Activated CD4-positive, alpha-beta T cell treated with anti-CD3 and anti-CD28 coated beads for 36 hours (primary cell): ENCODE data around the gene CDH4. TPM values are rescaled to one million over a fixed set of nuclear protein-coding genes. Genes with fewer than 3 reads are reported as not detected.

Source experiments
- ATAC-seq: fragments of 200-7000 bp; cut with Tn5 transposase; one replicate; pipeline ENCODE4 v1.10.0; 2021; ENCODE audit warnings: mild to moderate bottlenecking, moderate library complexity
- CTCF ChIA-PET: fragments of 350-600 bp; sonication (Branson Sonifier 250); formaldehyde crosslinking; loops from one replicate; lab custom pipeline; 2021; ENCODE audit warnings: antibody characterized with exemption; lab: Charles Lee
- POLR2A ChIA-PET: fragments of 350-600 bp; sonication (Branson Sonifier 250); formaldehyde crosslinking; loops from one replicate; lab custom pipeline; 2021; ENCODE audit warnings: antibody characterized with exemption, inconsistent platforms; lab: Charles Lee
- DNase-seq: peaks from one replicate; pipeline ENCODE4 v3.0.0-alpha.2; 2020
- H3K27ac Mint-ChIP-seq: one replicate; pipeline ENCODE4 v1.8.0; 2021; ENCODE audit warnings: mixed read lengths
- H3K27me3 Mint-ChIP-seq: one replicate; pipeline ENCODE4 v1.8.0; 2021; ENCODE audit warnings: mixed read lengths
- H3K36me3 Mint-ChIP-seq: one replicate; pipeline ENCODE4 v1.8.0; 2021; ENCODE audit warnings: low read depth, mixed read lengths
- H3K4me1 Mint-ChIP-seq: one replicate; pipeline ENCODE4 v1.8.0; 2021; ENCODE audit warnings: mixed read lengths
- H3K4me3 Mint-ChIP-seq: one replicate; pipeline ENCODE4 v1.8.0; 2021; ENCODE audit warnings: mild to moderate bottlenecking, moderate library complexity, mixed read lengths
- H3K9me3 Mint-ChIP-seq: one replicate; pipeline ENCODE4 v1.8.0; 2021; ENCODE audit warnings: low read depth, mixed read lengths
- intact Hi-C, 2 experiments: fragments of 100-400 bp; cut with DNase I in 1 of 2; cut with micrococcal nuclease in 1 of 2; formaldehyde crosslinking; loops; one replicate each; pipeline versions ENCODE4 v1.14.2 to v1.15.1; 2022 to 2024; cut with DNase I, micrococcal nuclease
- total RNA-seq, 2 experiments: library from RNA; stranded (reverse); gene quantifications; one replicate each; pipeline ENCODE4 v1.2.3, GENCODE V29; 2021

CDH4 gene
- total RNA-seq, 2 experiments from 2014 or later, result not detected

- intact Hi-C loops, result no loop called here
- Mint-ChIP-seq H3K27me3 (peaks cover 3% of the 10 kb centered on the region), H3K4me1 (no peaks in the 10 kb centered on the region), H3K27ac (no peak overlapping the region), H3K4me3 (no peak overlapping the region), H3K9me3 (no peaks in the 10 kb centered on the region), H3K36me3 (no peaks in the 10 kb centered on the region)
- no peak for DNase-seq
- ATAC-seq, result no peak
- ChIA-PET POLR2A (no interaction called here), CTCF (no interaction called here)
Observed at GRCh38 chr20:61442075-61442670, 190.1 kb downstream of the CDH4 start.

- CTCF ChIA-PET, result no interaction called here
Observed at GRCh38 chr20:61442718-61443117, 190.7 kb downstream of the CDH4 start.

GRCh38 chr20:61443443-61444126, 191.5 kb downstream of the CDH4 start:
- DNase-seq, result no peak
- Mint-ChIP-seq H3K36me3 (no peaks in the 10 kb centered on the region), H3K9me3 (no peaks in the 10 kb centered on the region), H3K27ac (no peak overlapping the region), H3K4me1 (no peaks in the 10 kb centered on the region), H3K27me3 (no peaks in the 10 kb centered on the region), H3K4me3 (no peak overlapping the region)
- POLR2A ChIA-PET, result no interaction called here
- intact Hi-C loops, result no loop called here
- no peak for ATAC-seq
- CTCF ChIA-PET, result no interaction called here

More at GRCh38 chr20:61442718-61443117, 190.7 kb downstream of the CDH4 start:
- Mint-ChIP-seq H3K4me1 (no peaks in the 10 kb centered on the region), H3K27ac (no peak overlapping the region), H3K36me3 (no peaks in the 10 kb centered on the region), H3K4me3 (no peak overlapping the region), H3K27me3 (peaks cover 1% of the 10 kb centered on the region), H3K9me3 (no peaks in the 10 kb centered on the region)
- DNase-seq, result no peak
- intact Hi-C loops, result no loop called here
- no peak for ATAC-seq
- POLR2A ChIA-PET, result no interaction called here

- intact Hi-C loops, result no loop called here
- CTCF ChIA-PET, result no interaction called here
- no peak for ATAC-seq
- H3K27ac Mint-ChIP-seq, result no peak overlapping the region
- H3K9me3 Mint-ChIP-seq, result no peaks in the 10 kb centered on the region
- DNase-seq, result no peak
- H3K36me3 Mint-ChIP-seq, result no peaks in the 10 kb centered on the region
- H3K4me3 Mint-ChIP-seq, result no peak overlapping the region
- no peaks in the 10 kb centered on the region for H3K4me1 Mint-ChIP-seq
- POLR2A ChIA-PET, result no interaction called here
- H3K27me3 Mint-ChIP-seq, result peaks cover 2% of the 10 kb centered on the region
Observed at GRCh38 chr20:61444637-61445036, 192.6 kb downstream of the CDH4 start.

GRCh38 chr20:61445138-61445537, 193.1 kb downstream of the CDH4 start:
- ATAC-seq (no peak), DNase-seq (no peak)
- H3K4me3 Mint-ChIP-seq, result no peak overlapping the region
- H3K27me3 Mint-ChIP-seq, result peaks cover 2% of the 10 kb centered on the region
- no peaks in the 10 kb centered on the region for H3K36me3 Mint-ChIP-seq
- POLR2A ChIA-PET, result no interaction called here
- no peak overlapping the region for H3K27ac Mint-ChIP-seq
- CTCF ChIA-PET, result no interaction called here
- H3K9me3 Mint-ChIP-seq, result no peaks in the 10 kb centered on the region
- intact Hi-C loops, result no loop called here
- H3K4me1 Mint-ChIP-seq, result no peaks in the 10 kb centered on the region

- no peaks in the 10 kb centered on the region for H3K4me1 Mint-ChIP-seq
- POLR2A ChIA-PET, result no interaction called here
- no peak overlapping the region for H3K4me3 Mint-ChIP-seq
- no peaks in the 10 kb centered on the region for H3K36me3 Mint-ChIP-seq
- no peak overlapping the region for H3K27ac Mint-ChIP-seq
- H3K27me3 Mint-ChIP-seq, result peaks cover 2% of the 10 kb centered on the region
- no peak for ATAC-seq
- H3K9me3 Mint-ChIP-seq, result no peaks in the 10 kb centered on the region
- CTCF ChIA-PET, result no interaction called here
- DNase-seq, result no peak
- intact Hi-C loops, result no loop called here
Observed at GRCh38 chr20:61445741-61446140, 193.7 kb downstream of the CDH4 start.

GRCh38 chr20:61447952-61448351, 195.9 kb downstream of the CDH4 start:
- ATAC-seq (no peak), DNase-seq (no peak)
- Mint-ChIP-seq H3K36me3 (no peaks in the 10 kb centered on the region), H3K27me3 (peaks cover 2% of the 10 kb centered on the region), H3K4me3 (no peak overlapping the region), H3K9me3 (no peaks in the 10 kb centered on the region), H3K4me1 (no peaks in the 10 kb centered on the region), H3K27ac (no peak overlapping the region)
- intact Hi-C loops, result no loop called here
- CTCF ChIA-PET, result no interaction called here
- POLR2A ChIA-PET, result no interaction called here

GRCh38 chr20:61448386-61448785, 196.3 kb downstream of the CDH4 start:
- H3K27ac Mint-ChIP-seq, result no peak overlapping the region
- ATAC-seq (no peak), DNase-seq (no peak)
- H3K4me1 Mint-ChIP-seq, result no peaks in the 10 kb centered on the region
- intact Hi-C loops, result no loop called here
- H3K4me3 Mint-ChIP-seq, result no peak overlapping the region
- CTCF ChIA-PET, result no interaction called here
- peaks cover 2% of the 10 kb centered on the region for H3K27me3 Mint-ChIP-seq
- no peaks in the 10 kb centered on the region for H3K36me3 Mint-ChIP-seq
- no peaks in the 10 kb centered on the region for H3K9me3 Mint-ChIP-seq
- POLR2A ChIA-PET, result no interaction called here

- Mint-ChIP-seq H3K36me3 (no peaks in the 10 kb centered on the region), H3K27ac (no peak overlapping the region)
- POLR2A ChIA-PET, result no interaction called here
Observed at GRCh38 chr20:61449057-61449609, 197.1 kb downstream of the CDH4 start.

GRCh38 chr20:61449916-61450315, 197.9 kb downstream of the CDH4 start:
- no peak overlapping the region for H3K4me3 Mint-ChIP-seq
- no peak overlapping the region for H3K27ac Mint-ChIP-seq
- H3K9me3 Mint-ChIP-seq, result no peaks in the 10 kb centered on the region
- H3K4me1 Mint-ChIP-seq, result no peaks in the 10 kb centered on the region
- DNase-seq (no peak), ATAC-seq (no peak)
- POLR2A ChIA-PET, result no interaction called here
- H3K36me3 Mint-ChIP-seq, result no peaks in the 10 kb centered on the region
- intact Hi-C loops, result no loop called here
- CTCF ChIA-PET, result no interaction called here
- H3K27me3 Mint-ChIP-seq, result peaks cover 2% of the 10 kb centered on the region

More at GRCh38 chr20:61449057-61449609, 197.1 kb downstream of the CDH4 start:
- H3K4me1 Mint-ChIP-seq, result no peaks in the 10 kb centered on the region
- ATAC-seq, result no peak
- DNase-seq, result no peak
- CTCF ChIA-PET, result no interaction called here
- H3K9me3 Mint-ChIP-seq, result no peaks in the 10 kb centered on the region
- H3K27me3 Mint-ChIP-seq, result peaks cover 2% of the 10 kb centered on the region
- intact Hi-C loops, result no loop called here
- no peak overlapping the region for H3K4me3 Mint-ChIP-seq

GRCh38 chr20:61450549-61450948, 198.5 kb downstream of the CDH4 start:
- no peaks in the 10 kb centered on the region for H3K9me3 Mint-ChIP-seq

GRCh38 chr20:61451009-61451408, 198.9 kb downstream of the CDH4 start:
- Mint-ChIP-seq H3K9me3 (no peaks in the 10 kb centered on the region), H3K4me1 (no peaks in the 10 kb centered on the region), H3K27me3 (peaks cover 2% of the 10 kb centered on the region), H3K36me3 (no peaks in the 10 kb centered on the region), H3K4me3 (no peak overlapping the region), H3K27ac (no peak overlapping the region)
- DNase-seq, result no peak
- intact Hi-C loops, result no loop called here
- CTCF ChIA-PET, result no interaction called here
- POLR2A ChIA-PET, result no interaction called here
- no peak for ATAC-seq

More at GRCh38 chr20:61450549-61450948, 198.5 kb downstream of the CDH4 start:
- no peaks in the 10 kb centered on the region for H3K36me3 Mint-ChIP-seq
- ChIA-PET POLR2A (no interaction called here), CTCF (no interaction called here)
- H3K4me1 Mint-ChIP-seq, result no peaks in the 10 kb centered on the region
- DNase-seq (no peak), ATAC-seq (no peak)
- H3K27ac Mint-ChIP-seq, result no peak overlapping the region
- peaks cover 2% of the 10 kb centered on the region for H3K27me3 Mint-ChIP-seq
- H3K4me3 Mint-ChIP-seq, result no peak overlapping the region
- intact Hi-C loops, result no loop called here
